PC-3 (cell line): ENCODE data around the gene RPS29.

Source experiments
- CTCF ChIP-seq: fragments of 300-600 bp; sonication (generic); conservative IDR thresholded peaks from 2 replicates; pipeline ENCODE4 v1.5.1; 2017; ENCODE audit warnings: antibody characterized with exemption, low read depth, mild to moderate bottlenecking, low read length
- EZH2 ChIP-seq: fragments of 300-600 bp; sonication (generic); IDR thresholded peaks from one replicate; pipeline ENCODE4 v1.6.1; 2017; ENCODE audit warnings: antibody characterized with exemption, mild to moderate bottlenecking, low read length; ENCODE audit not compliant: unreplicated experiment

DNA sequence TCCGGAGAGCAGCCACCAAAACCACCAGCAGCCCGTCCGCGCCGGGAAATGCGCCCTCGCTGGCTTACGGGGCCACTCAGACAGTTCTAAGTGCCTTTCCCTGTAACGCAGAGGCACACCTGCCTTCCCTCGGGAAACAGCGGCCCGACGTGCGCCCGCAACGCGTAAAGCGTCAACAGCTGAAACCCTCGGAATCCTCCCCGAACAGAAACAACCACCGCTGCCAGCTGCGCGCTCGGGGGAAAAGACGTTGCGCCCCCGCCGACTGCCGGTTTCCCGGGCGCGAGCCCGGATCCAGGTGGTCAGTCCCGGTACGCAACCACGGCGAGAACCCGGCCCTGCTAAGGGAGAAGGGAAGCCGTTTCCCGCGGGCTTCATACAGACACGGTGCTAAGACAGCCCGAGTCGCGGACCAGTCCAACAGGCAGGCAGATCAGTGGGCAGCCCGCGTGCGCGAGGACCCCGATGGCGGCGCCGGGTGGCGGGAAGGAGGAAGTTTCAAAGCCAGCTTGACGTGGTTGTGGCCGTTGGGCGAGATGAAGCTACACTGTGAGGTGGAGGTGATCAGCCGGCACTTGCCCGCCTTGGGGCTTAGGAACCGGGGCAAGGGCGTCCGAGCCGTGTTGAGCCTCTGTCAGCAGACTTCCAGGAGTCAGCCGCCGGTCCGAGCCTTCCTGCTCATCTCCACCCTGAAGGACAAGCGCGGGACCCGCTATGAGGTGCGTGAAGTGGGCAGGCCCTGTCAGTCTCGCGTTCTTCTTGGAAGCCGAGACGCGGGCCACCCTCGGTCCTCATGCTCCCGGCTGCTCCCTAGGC is 12.5 kb upstream of the RPS29 start, which contains the start of gene LRR1:
- TF ChIP-seq CTCF (no peak), EZH2 (no peak)
